Measurements from ENCODE around the gene CTAGE9.

DNA sequence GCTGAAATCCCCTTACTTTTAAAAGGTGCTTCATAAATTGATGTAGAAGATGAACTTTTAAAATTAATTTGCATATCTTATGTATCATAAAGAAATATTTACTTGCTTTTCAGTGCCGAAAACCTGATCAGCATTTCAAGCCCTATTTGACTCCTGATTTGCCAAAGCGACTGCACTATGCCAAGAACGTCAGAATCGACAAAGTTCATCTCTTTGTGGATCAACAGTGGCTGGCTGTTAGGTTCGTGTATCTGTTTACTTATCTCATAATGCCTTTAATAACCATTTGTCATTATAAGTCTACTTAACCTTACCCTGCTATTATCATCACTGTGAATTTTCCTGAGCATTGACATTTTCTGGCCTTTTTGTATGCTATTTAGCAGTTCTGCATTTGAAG, 17.4 kb downstream of the CTAGE9 start:
- TF ChIP-seq CTCF (IDR thresholded peaks at IDR 0.05; ENCODE audit: insufficient read depth, low read length, poor library complexity, severe bottlenecking): no peak
- no peak for TF ChIP-seq EZH2phosphoT487 (conservative IDR thresholded peaks at IDR 0.05; ENCODE audit: low read length)
